Jurkat, Clone E6-1 (cell line): ENCODE data around the gene ZCCHC14.

Source experiments
- DNase-seq: peaks from one replicate; pipeline ENCODE4 v3.0.0-alpha.2; 2011; ENCODE audit warnings: low read depth, low spot score
- H3K4me3 ChIP-seq: 2 replicates; pipeline ENCODE4 v1.5.1; 2011; ENCODE audit warnings: mild to moderate bottlenecking, low read length, control low read depth, moderate library complexity

ZCCHC14 gene

DNA sequence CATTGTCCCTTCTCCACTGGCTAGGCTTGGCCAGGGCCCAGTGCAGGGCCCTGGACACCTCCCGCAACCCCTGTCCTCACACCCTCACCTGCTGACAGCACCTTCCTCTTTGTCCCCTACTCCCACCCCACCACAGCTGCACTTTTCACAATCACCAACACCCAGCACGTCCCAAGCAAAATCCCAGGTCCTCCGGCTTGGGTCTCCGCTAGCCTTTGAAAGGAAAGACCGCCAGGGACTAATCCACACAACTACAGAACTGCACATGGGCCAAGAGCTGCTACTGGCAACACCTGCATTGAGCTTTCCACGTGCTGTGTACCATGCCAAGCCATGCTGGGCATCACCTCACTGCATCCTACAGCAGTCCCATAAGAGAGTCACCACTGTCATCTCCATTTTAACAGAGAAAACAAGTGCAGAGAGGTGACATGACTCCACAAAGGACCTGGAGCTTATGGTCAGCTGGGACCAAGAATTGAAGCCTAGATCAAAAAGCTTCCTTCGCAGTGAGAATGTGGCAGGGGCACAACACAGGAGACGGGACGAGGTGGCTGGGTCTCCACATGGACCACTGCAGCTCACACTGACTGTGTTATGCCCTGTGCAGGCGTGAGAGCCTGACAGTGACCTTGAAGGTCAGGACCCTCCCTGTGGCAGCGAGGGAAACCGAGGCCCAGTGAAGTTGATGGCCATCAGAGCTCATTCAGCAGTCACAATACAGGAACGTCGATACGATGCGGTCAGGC is 131.8 kb downstream of the ZCCHC14 start:
- DNase-seq, result no peak

DNA sequence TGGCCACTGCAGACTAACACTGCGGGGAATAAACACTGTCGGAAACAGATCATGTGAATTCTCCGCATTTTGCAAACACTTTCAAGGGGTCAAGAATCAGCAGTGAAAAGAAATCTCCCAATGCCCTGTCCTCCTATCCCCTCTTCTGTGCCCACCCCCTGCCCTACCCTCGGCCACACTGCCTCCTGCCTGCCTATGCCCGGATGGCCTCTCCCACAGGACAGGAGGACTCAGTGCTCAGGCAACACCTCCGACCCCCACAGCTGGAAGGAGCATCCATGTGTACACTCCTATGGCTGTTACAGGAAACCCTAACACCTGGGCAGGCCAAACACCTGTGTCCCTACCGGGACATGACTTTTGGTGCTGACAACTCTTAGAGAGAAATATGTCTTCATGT is 133.7 kb downstream of the ZCCHC14 start:
- DNase-seq, result no peak
- no peak overlapping the region for H3K4me3 ChIP-seq

More for the DNA sequence above, 131.8 kb downstream of the ZCCHC14 start:
- no peak overlapping the region for H3K4me3 ChIP-seq

DNA sequence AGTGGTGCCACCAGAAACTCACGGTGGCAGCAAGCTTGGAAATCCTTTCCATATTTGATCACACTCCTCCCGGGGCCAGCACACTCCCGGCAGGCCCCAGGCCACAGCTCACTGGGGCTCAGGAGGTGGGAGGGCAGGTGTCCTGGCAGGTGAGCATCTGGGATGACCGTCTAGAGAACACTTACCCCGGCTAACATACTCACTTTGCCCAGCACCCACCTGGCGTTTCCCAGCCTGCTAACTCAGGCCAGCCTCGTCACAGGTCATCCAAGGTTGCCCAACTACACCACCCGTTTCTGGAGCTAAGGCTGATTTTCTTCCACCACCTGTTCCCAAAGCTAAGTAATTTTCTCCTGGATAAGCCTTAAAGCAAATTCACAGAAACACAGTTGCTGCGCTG is 134.1 kb downstream of the ZCCHC14 start:
- no peak for DNase-seq
- no peak overlapping the region for H3K4me3 ChIP-seq

DNA sequence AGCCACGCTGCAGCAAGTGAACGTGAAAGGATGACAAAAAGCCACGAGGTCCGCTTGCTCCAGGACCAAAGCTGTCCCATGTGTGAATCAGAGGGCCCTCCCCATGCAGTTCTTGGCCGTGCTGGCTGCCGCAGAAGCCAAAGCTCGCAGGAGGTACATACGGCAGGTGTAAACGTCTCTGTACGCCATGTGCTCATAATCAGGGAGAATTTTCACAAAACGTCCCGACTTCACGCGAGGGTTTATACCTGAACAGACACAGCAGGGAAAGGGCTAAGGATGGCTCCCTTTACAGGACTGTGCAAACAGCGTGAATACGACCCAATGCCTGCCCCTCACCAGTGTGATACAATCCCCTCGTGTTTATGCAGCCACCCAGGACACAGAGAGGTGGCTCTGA is 134.6 kb downstream of the ZCCHC14 start:
- H3K4me3 ChIP-seq, result no peak overlapping the region
- DNase-seq, result no peak

DNA sequence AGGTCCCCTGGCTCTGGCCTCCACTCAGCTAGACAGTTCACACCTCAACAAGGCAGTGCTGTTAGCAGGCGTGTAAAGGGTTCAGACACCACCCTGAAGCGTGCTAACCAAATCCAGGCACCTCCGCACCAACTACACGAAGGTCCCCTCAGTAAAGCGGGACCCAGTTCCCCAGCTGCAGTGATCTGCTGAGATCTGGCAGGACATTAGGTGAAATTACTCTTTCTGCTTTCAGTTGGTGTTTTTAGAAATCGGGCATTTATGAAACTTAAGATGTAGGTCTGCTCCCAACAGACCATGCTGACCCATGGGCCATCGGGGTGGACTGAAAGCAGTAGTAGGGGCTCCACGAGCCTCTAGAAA is 136.4 kb downstream of the ZCCHC14 start:
- H3K4me3 ChIP-seq, result no peak overlapping the region
- DNase-seq, result no peak
